IPS-NIHi7 (cell line): ENCODE measurements around the gene BANF1.
"Not testable (repeated sequence)": the region's sequence is repeated elsewhere in the genome, so short reads cannot be mapped to it uniquely, and the experiment has no call there.

ENCODE experiments used
- DNase-seq: peaks from one replicate; pipeline ENCODE4 v3.0.0; 2012; ENCODE audit warnings: mixed read lengths; ENCODE audit errors: extremely low spot score

Gene BANF1

DNA sequence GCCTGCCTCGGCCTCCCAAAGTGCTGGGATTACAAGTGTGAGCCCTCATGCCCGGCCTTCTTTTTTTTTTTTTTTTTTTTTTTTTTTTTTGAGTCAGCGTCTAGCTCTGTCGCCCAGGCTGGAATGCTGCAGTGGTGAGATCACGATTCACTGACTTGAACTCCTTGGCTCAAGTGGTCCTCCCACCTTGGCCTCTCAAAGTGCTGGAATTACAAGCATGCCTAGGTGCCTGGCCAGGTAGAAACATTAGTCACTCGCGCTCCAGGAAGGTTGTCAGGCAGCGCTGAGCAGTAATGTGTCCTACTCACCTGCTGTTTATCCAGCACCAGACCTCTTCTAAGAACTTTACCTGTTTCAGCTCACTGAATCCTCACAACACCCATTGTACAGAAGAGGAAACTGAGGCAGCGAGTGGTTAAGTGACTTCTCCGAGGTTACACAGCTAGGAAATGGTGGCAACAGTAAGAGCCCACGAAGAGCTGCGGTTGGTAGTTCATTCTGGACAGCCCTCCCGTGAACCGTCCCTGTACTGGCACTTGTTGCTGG, 9.0 kb downstream of the BANF1 start:
- DNase-seq: no peak

GRCh38 chr11:66011785-66012303, 9.5 kb downstream of the BANF1 start, which contains the start of gene CST6:
Gene CST6, plus strand, starts transcription at chr11:66012008. Its CDS starts 37 bp downstream, at chr11:66012045.
- no peak for DNase-seq

DNA sequence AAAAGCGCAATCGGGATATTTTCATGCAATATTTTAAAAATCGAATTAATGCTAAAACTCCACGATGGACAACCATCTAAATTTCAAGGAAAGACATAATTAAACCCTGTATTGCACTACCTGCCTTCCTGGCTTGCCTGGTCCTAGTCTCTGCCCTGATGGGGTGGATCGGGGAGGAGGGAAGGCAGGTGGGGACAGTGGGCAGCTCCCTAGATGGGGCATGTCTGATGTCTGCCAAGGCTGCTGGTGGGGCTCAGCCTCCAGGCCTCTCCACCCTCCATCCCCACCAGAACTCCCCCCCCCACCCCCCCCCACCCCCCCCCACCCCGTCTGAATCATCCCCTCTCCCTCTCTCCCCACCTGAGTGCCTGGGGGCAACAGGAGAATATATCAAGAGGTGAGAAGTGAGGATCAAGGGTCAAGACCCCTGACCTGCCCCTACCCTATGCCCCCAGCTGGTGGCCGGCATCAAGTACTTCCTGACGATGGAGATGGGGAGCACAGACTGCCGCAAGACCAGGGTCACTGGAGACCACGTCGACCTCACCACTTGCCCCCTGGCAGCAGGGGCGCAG, 10.2 kb downstream of the BANF1 start:
- DNase-seq: no peak

GRCh38 chr11:66012946-66013761, 10.9 kb downstream of the BANF1 start:
- DNase-seq: no peak

DNA sequence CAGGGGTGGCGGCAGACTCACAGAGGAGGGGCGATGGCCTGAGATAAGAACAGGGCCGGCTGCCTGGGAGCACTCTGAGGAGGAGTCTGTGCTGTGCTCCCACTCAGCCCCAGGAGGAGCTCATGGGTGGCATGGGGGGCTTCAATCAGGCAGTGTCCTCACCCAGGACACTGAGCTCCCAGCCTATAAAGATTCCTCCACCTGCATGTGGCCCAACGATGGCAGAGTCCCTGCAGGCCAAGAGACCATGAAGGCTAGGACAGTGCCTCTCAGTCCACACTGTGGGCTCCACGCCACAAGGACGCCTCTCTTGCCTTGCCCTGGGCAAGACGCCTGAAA, 11.4 kb downstream of the BANF1 start:
- DNase-seq: no peak

DNA sequence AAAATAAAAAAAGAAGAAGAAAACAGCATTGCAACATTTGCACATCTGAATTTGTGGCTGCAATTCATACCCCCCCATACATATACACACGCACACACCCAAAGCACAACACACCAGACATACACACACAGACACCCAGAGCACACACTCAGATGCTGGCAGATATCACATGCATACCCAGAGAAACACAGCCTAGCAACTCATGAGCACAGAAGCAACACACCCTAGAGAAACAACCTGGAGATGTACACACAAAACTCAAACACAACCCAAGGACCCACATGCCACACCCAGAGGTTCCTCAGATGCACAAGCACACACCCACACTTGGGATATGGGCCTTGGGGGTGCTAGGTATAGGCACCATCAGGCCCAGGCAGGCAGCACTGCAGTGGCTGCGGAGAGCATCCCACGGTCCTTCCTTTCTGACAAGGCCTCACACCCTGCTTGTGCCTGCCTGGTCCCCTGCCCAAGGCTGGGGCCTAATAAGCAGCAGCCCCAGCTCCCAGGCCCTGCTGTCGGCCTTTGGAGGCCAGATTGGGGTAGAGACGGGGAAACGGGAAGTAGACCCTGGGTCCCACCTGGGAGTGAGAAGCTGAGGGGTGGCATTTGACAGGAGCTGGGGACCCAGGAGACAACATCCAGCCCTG, 12.6 kb downstream of the BANF1 start:
- no peak for DNase-seq

GRCh38 chr11:66015454-66015881, 13.2 kb downstream of the BANF1 start:
- no peak for DNase-seq

GRCh38 chr11:66015936-66016792, 13.9 kb downstream of the BANF1 start:
- no peak for DNase-seq

GRCh38 chr11:66016793-66017177, 14.5 kb downstream of the BANF1 start:
- no peak for DNase-seq

DNA sequence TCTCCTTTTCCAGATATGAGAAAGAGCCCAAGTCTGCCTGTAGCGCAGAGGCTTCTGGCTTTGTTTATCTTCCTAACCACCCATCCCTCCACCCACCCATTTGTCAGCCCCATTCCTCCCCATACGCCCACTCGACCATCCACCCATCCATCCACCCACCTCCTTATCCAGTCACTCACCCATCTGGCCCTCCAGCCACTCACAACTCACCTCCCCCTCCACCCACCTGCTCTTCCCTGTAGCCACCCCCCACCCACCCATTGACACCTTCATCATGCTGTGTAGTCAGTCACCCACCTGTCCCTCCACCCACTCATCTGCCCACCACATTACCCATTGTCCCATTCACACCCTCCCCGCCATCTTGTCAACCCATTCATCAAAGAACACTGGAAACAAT, 15.0 kb downstream of the BANF1 start:
- no peak for DNase-seq

DNA sequence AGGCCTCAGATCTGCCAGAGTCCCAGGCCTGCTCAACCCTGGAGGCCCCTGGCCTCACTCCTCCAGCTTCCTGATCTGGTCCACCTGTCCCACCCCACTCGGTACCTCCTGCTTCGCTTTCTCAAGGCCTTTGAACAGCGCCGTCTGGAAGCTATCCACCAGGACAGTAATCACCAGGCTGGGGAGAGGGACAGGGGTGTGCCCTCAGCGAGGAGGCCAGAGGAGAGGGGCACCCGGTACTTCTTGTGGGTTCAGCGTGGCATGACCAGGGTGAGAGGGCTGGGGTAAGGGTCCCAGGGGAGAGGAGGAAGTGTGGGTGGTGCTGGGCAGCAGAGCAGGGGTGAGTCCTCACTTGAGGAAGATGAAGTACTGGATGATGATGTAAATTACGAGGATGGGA, 17.9 kb downstream of the BANF1 start:
- DNase-seq: no peak

DNA sequence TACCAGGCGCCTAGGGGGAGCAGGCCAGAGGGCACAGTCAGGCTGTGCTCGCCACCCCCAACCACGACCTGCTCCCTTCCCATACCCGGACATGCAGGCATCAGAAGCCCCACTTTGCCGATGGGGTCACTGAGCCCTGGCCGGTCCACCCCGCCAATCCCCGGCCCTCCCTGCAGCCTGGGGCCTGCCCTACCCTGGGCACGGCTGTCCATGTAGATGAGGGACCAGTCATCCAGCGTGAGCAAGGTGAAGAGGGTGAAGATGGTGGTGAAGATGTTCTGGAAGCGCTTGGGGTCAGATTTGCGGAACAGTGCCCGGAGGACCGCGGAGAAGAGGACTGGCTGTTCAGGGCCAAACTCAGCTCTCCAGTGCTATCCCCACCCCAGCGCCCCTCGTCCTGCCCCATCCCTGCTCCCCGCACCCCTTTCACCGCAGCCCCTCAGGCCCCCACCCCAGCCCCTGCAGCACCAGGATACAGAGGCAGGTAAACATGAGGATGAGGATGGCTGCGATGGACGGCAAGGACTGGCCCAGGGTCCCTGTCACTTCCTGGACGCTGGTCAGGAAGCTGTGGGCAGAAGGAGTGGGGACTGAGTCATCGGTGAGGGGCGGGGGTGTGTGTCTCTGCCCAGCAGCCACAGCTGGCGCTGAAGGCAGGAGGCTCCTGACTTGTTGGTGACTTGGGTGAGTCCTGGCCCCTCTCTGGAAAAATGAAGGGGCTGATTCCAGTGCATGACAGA, 18.5 kb downstream of the BANF1 start:
- DNase-seq: no peak

GRCh38 chr11:66022401-66023185, 20.3 kb downstream of the BANF1 start:
- DNase-seq: peak; percentile 97

- not testable (repeated sequence) for DNase-seq
These were observed 20.8 kb downstream of the BANF1 start for GRCh38 chr11:66023186-66023440.

DNA sequence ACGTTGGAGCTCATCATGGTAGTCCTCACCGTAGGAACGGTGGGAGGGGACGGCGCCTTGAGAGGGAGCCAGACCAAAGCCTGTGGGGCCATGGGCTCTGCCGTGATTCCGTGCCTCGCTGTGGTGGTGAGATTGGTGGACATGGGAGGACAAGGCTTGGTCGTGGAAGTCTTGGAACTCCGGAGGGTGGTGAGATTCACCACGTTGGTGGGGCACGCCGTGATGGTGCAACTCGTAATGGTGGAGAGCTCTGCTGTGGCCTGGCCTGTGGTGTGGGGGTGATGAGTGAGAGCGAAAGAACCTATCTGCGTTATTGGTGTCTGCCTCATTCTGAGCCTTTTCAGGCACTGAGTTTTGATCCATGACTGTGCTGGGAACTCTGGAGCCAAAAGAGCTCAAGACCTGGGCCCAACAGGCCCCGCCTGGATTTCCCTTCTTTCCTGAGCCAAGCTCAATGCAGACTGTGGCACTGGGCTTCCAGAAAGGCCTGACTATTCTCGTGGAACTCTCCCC, 23.8 kb downstream of the BANF1 start, which contains the start of gene CATSPER1:
Gene CATSPER1 (minus strand): TSS at position 463 of the 513 bp plus-strand sequence. CDS start 100 bp downstream, at position 363.
- no peak for DNase-seq

GRCh38 chr11:66032957-66033735, 30.8 kb downstream of the BANF1 start:
- no peak for DNase-seq

- no peak for DNase-seq
These were observed 33.5 kb downstream of the BANF1 start for GRCh38 chr11:66035653-66036333.

GRCh38 chr11:66036334-66036710, 34.0 kb downstream of the BANF1 start:
- DNase-seq: no peak

DNA sequence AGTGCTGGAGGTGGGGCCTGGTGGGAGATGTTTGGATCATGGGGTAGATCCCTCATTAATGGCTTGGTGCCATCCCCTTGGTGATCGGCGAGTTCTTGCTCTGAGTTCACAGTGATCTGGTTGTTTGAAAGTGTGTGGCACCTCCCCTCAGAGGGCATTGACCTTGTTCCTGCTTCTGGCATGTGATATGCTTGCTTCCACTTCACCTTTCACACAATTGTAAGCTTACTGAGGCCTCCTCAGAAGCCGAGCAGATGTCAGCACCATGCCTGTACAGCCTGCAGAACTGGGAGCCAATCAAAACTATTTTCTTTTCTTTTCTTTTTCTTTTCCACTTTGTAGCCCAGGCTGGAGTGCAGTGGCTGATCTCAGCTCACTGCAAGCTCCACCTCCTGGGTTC, 35.0 kb downstream of the BANF1 start:
- no peak for DNase-seq
